GM04504 (cell line): Measurements from ENCODE around the gene CCDC9B.

Source experiments
- DNase-seq: peaks from one replicate; pipeline ENCODE4 v3.0.0-alpha.2; 2012; ENCODE audit warnings: low read depth

Gene CCDC9B

GRCh38 chr15:40289140-40289775, 51.5 kb downstream of the CCDC9B start:
- DNase-seq, result no peak

GRCh38 chr15:40287968-40288367, 52.8 kb downstream of the CCDC9B start:
- no peak for DNase-seq

GRCh38 chr15:40287505-40287904, 53.2 kb downstream of the CCDC9B start:
- no peak for DNase-seq

GRCh38 chr15:40286794-40287193, 53.9 kb downstream of the CCDC9B start:
- no peak for DNase-seq

- no peak for DNase-seq
Observed at GRCh38 chr15:40286061-40286532, 54.6 kb downstream of the CCDC9B start.

GRCh38 chr15:40285554-40286011, 55.2 kb downstream of the CCDC9B start:
- no peak for DNase-seq

- no peak for DNase-seq
Observed at GRCh38 chr15:40285151-40285550, 55.6 kb downstream of the CCDC9B start.

GRCh38 chr15:40283615-40284300, 57.0 kb downstream of the CCDC9B start:
- DNase-seq, result no peak

GRCh38 chr15:40282869-40283614, 57.7 kb downstream of the CCDC9B start, which contains the start of gene ANKRD63:
ANKRD63 (minus strand) TSS chr15:40283064; CDS start chr15:40282586, 478 bp downstream.
- DNase-seq, result no peak

- no peak for DNase-seq
Observed at GRCh38 chr15:40282147-40282868, 58.4 kb downstream of the CCDC9B start.

GRCh38 chr15:40281801-40282146, 59.0 kb downstream of the CCDC9B start:
- no peak for DNase-seq
